GM21786 (cell line): ENCODE measurements around the gene CTAGE9.
"Not testable (repeated sequence)": the region's sequence is repeated elsewhere in the genome, so short reads cannot be mapped to it uniquely, and the experiment has no call there.

ENCODE experiments used
- ATAC-seq: cut with Tn5 transposase; IDR thresholded peaks from one replicate; pipeline ENCODE4 v1.9.1; 2021; ENCODE audit not compliant: unreplicated experiment

CTAGE9 gene

DNA sequence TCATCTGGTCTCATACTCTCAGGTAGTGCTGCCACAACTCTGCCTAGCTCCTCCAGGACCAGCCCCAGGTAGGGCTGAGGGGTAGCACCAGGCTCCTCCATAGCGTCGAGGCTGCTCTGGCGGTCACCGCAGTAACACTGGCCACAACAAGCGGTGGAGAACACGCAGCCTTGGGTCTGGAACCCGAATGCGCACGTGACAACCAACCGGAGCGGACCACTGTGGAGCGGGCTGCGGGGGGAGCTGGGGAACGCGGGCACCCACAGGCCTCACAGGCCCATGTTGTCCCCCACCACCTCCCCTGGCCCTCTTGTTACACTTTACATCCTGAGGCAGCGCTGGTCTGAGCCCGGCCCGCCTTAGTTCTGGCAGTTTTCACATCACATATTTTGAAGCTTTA is at the start of gene CTAGE9:
CTAGE9 (minus strand) TSS at position 101 of the 400 bp plus-strand sequence; CDS start at position 101, 0 bp downstream.
- not testable (repeated sequence) for ATAC-seq

GRCh38 chr6:131758920-131759319 is 48.1 kb upstream of the CTAGE9 start:
- no peak for ATAC-seq

DNA sequence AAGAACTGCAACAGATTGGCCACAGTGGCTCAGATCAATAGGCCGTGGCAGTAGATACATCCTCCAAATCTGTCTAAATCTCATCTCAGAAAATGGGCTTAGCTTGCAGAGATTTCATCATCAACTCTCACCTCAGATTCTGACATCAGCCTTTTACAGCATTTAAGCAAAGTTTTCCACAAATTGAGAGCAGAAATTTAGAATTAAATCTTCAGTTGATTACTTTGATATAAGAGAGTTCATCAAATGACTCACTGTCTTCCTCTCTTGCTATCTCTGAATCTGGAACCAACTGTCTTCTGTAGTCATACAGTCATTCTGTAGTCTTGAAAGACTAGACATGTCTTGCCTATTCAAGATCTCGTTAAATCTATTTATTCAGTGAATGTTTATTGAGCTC is 45.2 kb upstream of the CTAGE9 start:
- ATAC-seq: no peak

DNA sequence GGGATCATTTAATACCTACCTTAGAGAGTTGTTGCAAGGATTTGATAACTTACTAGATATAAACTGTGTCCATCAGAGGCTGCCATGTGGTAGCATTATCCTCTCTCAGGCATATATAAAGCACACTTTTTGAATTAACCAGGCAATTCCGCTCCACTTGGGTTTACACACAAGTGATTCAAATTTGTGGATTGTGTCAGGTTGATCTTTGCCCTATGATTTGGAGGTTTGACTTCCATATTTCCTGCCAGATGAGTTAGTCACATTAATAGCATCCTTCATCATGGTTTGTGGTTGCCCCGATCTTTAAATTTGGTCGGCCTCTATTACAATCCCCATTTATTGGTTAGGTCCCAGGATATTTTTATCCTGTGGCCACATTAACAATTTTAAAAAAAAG is 44.8 kb upstream of the CTAGE9 start:
- no peak for ATAC-seq

DNA sequence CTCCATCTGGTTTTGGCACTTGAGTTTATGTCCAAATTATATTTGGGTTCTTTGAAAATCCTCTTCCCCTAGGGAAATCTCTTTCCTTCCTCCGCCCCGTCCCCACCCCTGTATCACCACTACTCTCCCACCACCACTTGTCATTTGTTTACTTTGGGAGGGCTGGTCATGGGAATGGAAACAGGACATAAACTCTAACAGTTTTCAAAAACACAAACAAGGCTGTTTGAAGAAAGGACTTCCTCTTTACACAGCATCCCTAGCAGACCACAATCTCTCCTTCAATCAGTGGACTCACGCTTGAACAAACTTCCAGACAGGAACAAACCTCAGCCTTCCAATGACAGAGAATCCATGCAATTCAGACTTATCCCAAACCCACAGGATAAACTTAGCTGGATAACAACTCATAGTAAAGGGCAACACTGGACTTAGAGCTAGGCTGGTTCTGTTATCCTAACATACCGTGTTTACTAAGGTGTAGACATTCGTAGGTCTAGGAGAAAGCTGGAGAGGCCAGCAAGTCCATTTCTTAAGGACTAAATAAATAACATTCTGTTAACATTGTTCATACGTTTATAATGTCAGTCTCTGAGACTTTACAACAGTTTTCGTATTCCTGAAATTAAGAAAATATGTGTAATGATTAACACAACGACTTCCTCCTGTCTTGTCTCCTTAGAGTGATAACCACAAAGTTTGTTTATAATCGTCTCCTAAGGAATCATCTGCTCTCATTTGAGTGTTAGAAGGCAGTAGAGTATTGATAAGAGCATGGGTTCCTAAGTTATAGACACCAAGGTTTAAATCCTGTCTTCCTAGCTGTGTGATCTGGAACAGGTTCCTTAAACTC is 44.1 kb upstream of the CTAGE9 start:
- ATAC-seq: no peak

DNA sequence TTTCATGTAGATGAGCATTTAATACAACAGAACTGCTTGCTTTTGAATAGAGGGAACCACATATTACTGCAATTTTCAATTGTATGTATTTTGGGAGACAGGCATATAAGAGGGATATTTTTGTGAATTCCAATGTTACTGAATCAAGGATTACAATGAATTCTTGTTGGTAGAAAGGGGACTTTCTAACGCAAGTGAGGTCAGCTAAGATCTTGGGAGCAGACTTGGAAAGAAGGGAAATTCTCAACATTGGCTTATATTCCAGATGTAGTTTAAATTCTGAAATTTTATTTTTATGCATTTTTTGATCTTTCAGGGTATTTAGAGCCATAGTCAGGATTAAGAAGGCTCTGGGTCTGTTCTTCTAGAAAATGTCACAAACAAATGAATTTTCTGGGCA is 43.3 kb upstream of the CTAGE9 start:
- no peak for ATAC-seq

DNA sequence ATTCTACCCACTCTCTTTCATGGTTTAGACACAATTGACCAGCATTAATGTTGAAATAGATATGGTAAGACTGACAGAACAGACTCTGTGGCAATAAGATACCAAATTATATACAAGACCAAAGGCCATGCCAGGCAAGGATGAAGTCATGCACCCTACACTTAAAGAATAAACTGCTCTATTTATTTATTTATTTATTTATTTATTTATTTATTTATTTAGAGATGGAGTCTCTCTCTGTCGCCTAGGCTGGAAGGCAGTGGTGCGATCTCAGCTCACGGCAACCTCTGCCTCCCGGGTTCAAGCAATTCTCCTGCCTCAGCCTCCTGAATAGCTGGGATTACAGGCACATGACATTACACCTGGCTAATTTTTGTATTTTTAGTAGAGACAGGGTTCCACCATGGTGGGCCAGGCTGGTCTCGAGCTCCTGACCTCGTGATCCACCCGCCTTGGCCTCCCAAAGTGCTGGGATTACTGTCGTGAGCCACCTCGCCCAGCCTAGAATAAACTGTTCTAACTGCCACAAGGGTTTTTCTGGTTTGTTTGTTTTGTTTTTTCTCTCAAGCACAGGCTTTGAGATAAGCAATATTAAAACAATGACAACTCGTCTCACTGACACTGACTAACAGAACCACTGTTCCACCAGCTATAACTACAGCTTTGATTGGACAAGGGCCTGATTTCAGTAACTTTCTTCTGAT is 40.3 kb upstream of the CTAGE9 start:
- not testable (repeated sequence) for ATAC-seq

DNA sequence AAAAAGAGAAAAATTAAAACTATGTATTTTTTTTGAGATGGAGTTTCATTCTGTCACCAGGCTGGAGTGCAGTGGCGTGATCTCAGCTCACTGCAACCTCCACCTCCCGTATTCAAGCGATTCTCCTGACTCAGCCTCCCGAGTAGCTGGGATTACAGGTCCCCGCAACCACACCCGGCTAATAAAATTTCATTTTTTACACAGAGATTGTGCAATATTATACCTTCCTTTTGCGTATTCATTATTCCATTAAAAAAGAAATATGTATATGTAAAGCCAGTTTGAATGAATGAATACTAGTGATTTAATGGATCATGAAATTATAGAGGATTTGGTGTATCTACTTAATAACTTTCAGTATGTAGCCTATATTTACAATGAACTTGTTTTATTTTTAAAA is 38.2 kb upstream of the CTAGE9 start:
- ATAC-seq: no peak

DNA sequence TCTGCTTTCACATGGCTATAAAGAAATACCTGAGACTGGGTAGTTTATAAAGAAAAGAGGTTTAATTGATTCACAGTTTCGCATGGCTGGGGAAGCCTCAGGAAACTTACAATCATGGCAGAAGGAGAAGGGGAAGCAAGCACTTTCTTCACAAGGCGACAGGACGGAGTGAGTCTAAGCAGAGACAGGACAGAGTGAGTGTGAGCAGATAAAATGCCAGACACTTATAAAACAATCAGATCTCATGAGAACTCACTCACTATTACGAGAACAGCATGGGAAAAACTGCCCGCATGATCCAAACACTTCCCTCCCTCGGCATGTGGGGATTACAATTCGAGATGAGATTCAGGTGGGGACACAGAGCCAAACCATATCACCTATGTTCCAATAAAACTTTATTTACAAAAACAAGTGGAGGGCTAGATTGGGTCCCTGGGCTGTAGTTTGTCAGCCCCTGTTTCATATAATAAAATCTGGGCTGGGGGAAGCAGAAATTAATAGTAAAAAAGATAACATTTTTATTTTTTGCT is 37.1 kb upstream of the CTAGE9 start:
- ATAC-seq: no peak

DNA sequence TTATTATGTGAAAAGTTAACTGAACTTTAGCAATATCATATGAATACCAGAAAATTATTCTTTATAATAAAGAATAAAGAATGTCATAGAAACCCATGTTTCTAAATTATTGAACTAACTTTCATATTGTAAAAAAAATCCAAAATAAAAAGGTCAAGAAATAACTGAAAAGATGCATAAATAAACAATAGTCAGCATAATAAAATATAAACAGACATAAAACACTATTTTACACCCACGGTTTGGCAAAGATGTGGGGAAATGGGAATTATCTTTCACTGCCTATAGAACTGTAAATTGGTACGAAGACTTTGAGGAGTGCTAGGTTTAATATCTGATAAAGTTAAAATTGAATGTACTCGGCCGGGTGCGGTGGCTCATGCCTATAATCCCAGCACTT is 34.7 kb upstream of the CTAGE9 start:
- ATAC-seq: no peak

GRCh38 chr6:131744432-131745287 is 33.8 kb upstream of the CTAGE9 start:
- no peak for ATAC-seq

DNA sequence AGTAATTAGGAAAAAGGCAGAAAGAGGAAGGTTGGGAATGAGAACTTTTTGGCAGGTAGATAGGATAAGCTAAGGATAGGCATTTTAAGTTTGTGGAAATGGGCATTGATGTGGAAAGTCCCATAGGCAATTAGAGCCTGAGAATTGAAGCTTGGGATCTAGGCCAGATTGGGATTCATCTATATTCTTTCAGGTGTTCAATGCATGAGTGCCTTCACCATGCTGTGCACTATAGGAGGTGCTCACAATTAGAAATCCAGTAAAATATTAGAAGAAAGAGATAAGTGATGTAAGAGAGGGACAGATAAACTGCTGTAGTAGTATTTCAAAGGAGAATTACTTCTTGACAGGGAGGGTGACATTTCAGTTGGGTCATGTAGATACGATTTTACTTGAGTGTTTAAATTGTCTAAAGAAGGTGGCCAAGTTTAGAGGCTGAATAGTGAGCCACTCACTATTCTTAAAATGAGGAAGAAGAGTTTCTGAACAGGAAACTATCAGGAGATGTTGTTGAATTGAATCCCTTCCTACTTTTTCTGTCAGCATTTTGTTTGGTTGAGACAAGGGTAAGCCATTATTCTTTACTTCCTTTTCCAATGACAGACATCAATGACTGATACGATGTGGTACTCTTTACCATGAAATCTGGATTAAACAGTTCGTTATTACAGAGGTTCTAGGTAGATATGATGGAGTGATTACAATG is 31.0 kb upstream of the CTAGE9 start:
- ATAC-seq: no peak

GRCh38 chr6:131740161-131740560 is 29.3 kb upstream of the CTAGE9 start:
- ATAC-seq: no peak

- no peak for ATAC-seq
Measured at GRCh38 chr6:131739136-131739535, 28.3 kb upstream of the CTAGE9 start.

DNA sequence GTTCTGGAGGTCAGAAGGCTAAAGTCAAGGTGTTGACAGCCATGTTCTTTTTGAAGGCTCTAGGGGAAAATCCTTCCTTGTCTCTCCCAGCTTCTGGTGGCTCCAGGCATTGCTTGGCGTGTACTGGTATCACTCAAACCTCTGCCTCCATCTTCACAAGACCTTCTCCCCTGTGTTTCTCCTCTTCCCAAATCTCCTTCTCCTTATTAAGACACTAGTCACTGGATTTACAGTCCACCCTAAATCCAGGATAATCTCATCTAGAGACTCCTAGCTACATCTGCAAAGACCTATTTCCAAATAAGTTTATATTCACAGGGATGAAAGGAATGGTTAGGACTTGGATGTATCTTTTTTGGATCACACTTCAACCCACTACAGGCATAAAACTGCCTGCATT is 26.0 kb upstream of the CTAGE9 start:
- no peak for ATAC-seq

DNA sequence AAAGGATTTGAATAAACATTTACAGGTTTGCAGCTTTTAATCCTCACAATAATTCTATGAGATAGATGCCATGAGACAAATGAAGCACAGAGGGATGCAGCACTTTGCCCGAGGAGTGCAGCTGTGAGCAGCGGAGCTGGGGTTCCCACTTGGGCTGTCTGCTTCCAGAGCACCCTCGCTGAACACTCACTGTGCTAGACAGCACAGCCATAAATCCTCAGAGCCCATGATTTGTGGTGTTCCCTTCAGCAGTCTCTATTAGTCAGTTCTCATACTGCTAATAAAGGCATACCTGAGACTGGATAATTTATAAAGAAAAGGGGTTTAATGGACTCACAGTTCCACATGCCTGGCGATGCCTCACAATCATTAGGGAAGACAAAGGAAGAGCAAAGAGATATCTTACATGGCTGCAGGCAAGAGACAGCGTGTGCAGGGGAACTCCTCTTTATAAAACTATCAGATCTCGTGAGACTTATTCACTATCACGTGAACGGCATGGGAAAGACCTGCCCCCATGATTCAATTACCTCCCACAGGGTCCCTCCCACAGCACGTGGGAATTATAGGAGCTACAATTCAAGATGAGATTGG is 25.3 kb upstream of the CTAGE9 start:
- ATAC-seq: no peak

- no peak for ATAC-seq
Measured at GRCh38 chr6:131733376-131734016, 22.7 kb upstream of the CTAGE9 start.

DNA sequence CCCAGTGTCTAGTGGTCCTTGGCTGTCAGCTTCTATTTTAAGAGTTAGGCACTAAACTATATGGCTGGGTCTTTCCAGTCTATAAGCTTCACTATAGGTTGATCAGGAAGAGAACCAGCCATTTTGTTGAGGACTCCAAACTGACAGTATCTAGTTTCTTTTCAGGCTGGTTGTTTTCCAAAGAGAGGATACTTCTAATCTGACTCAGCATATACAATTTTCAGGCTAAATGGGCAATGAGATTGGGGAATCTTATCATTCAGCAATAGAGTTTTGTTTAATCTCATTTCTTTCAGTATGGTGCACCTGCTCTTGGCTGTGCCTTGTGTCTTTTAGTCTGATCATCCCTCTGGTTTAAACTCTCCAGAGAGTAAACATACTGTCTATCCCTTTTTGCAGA is 20.4 kb upstream of the CTAGE9 start:
- ATAC-seq: no peak

- ATAC-seq: no peak
Measured at GRCh38 chr6:131730264-131730663, 19.4 kb upstream of the CTAGE9 start.

DNA sequence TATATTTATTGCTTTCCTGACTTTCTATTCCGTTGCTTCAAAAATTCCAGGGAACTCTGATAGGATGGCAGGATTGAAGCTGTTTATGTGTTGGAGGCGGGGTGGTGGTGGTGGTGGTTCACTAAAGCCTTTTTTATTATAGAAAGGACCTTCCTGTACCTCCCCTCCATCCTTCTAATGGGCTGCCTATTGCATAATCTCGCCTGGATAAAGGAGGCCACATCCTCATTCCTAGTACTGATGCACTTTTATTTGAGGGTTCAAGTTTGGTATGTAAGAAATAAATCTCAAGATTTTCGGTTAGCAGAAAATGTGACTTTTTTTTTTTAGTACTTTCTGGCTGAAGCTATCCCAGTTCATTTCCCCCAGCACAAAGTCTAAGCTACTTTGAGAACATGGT is 18.7 kb upstream of the CTAGE9 start:
- no peak for ATAC-seq
